Fibroblast of skin of right quadriceps (primary cell): Measurements from ENCODE around the gene RBFOX1.
"Not testable (repeated sequence)": the region's sequence is repeated elsewhere in the genome, so short reads cannot be mapped to it uniquely, and the experiment has no call there.

Experiments
- DNase-seq: peaks from one replicate; pipeline ENCODE4 v3.0.0-alpha.2; 2013

Gene RBFOX1

GRCh38 chr16:7487574-7488323 is 155.1 kb downstream of the RBFOX1 start:
- no peak for DNase-seq

- DNase-seq: no peak
These were observed 159.5 kb downstream of the RBFOX1 start for GRCh38 chr16:7492122-7492521.

GRCh38 chr16:7493133-7493532 is 160.5 kb downstream of the RBFOX1 start:
- no peak for DNase-seq

GRCh38 chr16:7497691-7498090 is 165.0 kb downstream of the RBFOX1 start:
- no peak for DNase-seq

- no peak for DNase-seq
These were observed 169.2 kb downstream of the RBFOX1 start for GRCh38 chr16:7501868-7502267.

- not testable (repeated sequence) for DNase-seq
These were observed 170.0 kb downstream of the RBFOX1 start for GRCh38 chr16:7502591-7503157.

GRCh38 chr16:7503666-7504065 is 171.0 kb downstream of the RBFOX1 start:
- DNase-seq: no peak

GRCh38 chr16:7504844-7505243 is 172.2 kb downstream of the RBFOX1 start:
- no peak for DNase-seq

- no peak for DNase-seq
These were observed 172.8 kb downstream of the RBFOX1 start for GRCh38 chr16:7505495-7505894.

- DNase-seq: no peak
These were observed 173.7 kb downstream of the RBFOX1 start for GRCh38 chr16:7506363-7506762.

- DNase-seq: no peak
These were observed 176.0 kb downstream of the RBFOX1 start for GRCh38 chr16:7508656-7509055.

- no peak for DNase-seq
These were observed 177.4 kb downstream of the RBFOX1 start for GRCh38 chr16:7509963-7510601.

GRCh38 chr16:7511549-7512260 is 179.1 kb downstream of the RBFOX1 start:
- DNase-seq: no peak

GRCh38 chr16:7512503-7512902 is 179.9 kb downstream of the RBFOX1 start:
- no peak for DNase-seq

- no peak for DNase-seq
These were observed 180.8 kb downstream of the RBFOX1 start for GRCh38 chr16:7513429-7513828.

- no peak for DNase-seq
These were observed 182.9 kb downstream of the RBFOX1 start for GRCh38 chr16:7515543-7515942.

- DNase-seq: no peak
These were observed 184.9 kb downstream of the RBFOX1 start for GRCh38 chr16:7517496-7517895.

- DNase-seq: no peak
These were observed 185.5 kb downstream of the RBFOX1 start for GRCh38 chr16:7518158-7518557.

- DNase-seq: no peak
These were observed 189.2 kb downstream of the RBFOX1 start for GRCh38 chr16:7521834-7522233.

- no peak for DNase-seq
These were observed 191.8 kb downstream of the RBFOX1 start for GRCh38 chr16:7524419-7524818.

- no peak for DNase-seq
These were observed 194.1 kb downstream of the RBFOX1 start for GRCh38 chr16:7526736-7527135.

GRCh38 chr16:7532534-7532933 is 199.9 kb downstream of the RBFOX1 start:
- no peak for DNase-seq

GRCh38 chr16:7534749-7535148 is 202.1 kb downstream of the RBFOX1 start:
- no peak for DNase-seq

GRCh38 chr16:7541026-7541425 is 208.4 kb downstream of the RBFOX1 start:
- DNase-seq: no peak
